ENCODE measurements around the gene TRIM71. TPM values are rescaled to one million over a fixed set of nuclear protein-coding genes. Genes with fewer than 3 reads are reported as not detected.
A peak's percentile ranks its signal among the peaks of the same experiment; 100 is the strongest.

Gene TRIM71
- total and polyA plus RNA-seq, 2 of the 13 experiments (the other 11 are each of a cell fraction or from before 2014, with no cell fraction given): 21.7 to 76.9 TPM

- TF ChIP-seq CTCF (CRISPR knock-in tag; IDR thresholded peaks at IDR 0.05): peak; percentile 23; the same call in 1 of the 2 replicates
- no peak for TF ChIP-seq FOXP1 (IDR thresholded peaks at IDR 0.05)
- TF ChIP-seq FOXP1 (CRISPR knock-in tag; IDR thresholded peaks at IDR 0.05): 0 out of 2 replicates have a peak, but pooled peaks have one; percentile 20
- no peak for TF ChIP-seq REST (IDR thresholded peaks at IDR 0.05; ENCODE audit: borderline replicate concordance in 1 of 2, low read depth in 1 of 2, low read length in 2 of 2)
- TF ChIP-seq HNF4G (IDR thresholded peaks at IDR 0.05; ENCODE audit: borderline replicate concordance, low read depth, low read length): 0 out of 2 replicates have a peak, but pooled peaks have one; percentile 20
- no peak for TF ChIP-seq HNF4G (CRISPR knock-in tag; IDR thresholded peaks at IDR 0.05; ENCODE audit: borderline replicate concordance, low read depth)
- no peak for TF ChIP-seq AKAP8 (CRISPR knock-in tag; IDR thresholded peaks at IDR 0.05)
- peak; percentile 95 for TF ChIP-seq TEAD3 (CRISPR knock-in tag; optimal IDR thresholded peaks at IDR 0.05; ENCODE audit: borderline replicate concordance)
- no peak for TF ChIP-seq PAF1 (CRISPR knock-in tag; IDR thresholded peaks at IDR 0.05)
Observed at GRCh38 chr3:32909999-32910398, 92.2 kb downstream of the TRIM71 start (continued).

- H3K4me2 ChIP-seq (ENCODE audit: low read depth, low read length): no peak overlapping the region
- no peaks in the 10 kb centered on the region for H3K79me2 ChIP-seq (ENCODE audit: insufficient read depth, low read length)
- H3K4me3 ChIP-seq (replicated peaks in 1 of 3; ENCODE audit: insufficient read depth in 1 of 3, low read depth in 2 of 3, low read length in 3 of 3): no peak overlapping the region
- H3K9me3 ChIP-seq (ENCODE audit: low read length): no peaks in the 10 kb centered on the region
- no peak overlapping the region for H2AFZ ChIP-seq (ENCODE audit: low read length)
- no peak overlapping the region for H3K9ac ChIP-seq (ENCODE audit: insufficient read depth, low read depth, low read length)
- no peaks in the 10 kb centered on the region for H3K36me3 ChIP-seq (replicated peaks in 1 of 2; ENCODE audit: control insufficient read depth in 1 of 2, insufficient read depth in 2 of 2, low read length in 2 of 2)
- no peak for DNase-seq (ENCODE audit: low spot score)
- H3K4me1 ChIP-seq (ENCODE audit: insufficient read depth, low read length): peaks cover 15% of the 10 kb centered on the region
- no peak for ATAC-seq
- in situ Hi-C loops (cut with HindIII; ENCODE audit: extremely low pct_ligation_motif_present, low pct_unique_long_range_greater_than_20kb): no loop called here
- intact Hi-C loops (cut with micrococcal nuclease; ENCODE audit: unreplicated experiment): no loop called here
- BruUV-seq (replicated peaks): no TSS peak
- H4K20me1 ChIP-seq (ENCODE audit: insufficient read depth, low read length): no peaks in the 10 kb centered on the region
- POLR2A ChIA-PET: no interaction called here
- CTCF ChIA-PET (ENCODE audit: low intra/inter-chr PET ratio, low total read pairs): no interaction called here
- no peaks in the 10 kb centered on the region for H3K27me3 ChIP-seq (ENCODE audit: control insufficient read depth in 1 of 2, insufficient read depth in 2 of 2, low read length in 2 of 2)
- WGBS (ENCODE audit: low lambda C conversion rate): 93% methylated on average over 2 of the region's 2 CpGs
- no peak for FAIRE-seq
- no peak overlapping the region for H3K27ac ChIP-seq (ENCODE audit: extremely low read length, insufficient read depth, low read length)
- no peak for TF ChIP-seq ZNF263 (CRISPR knock-in tag; IDR thresholded peaks at IDR 0.05)
- TF ChIP-seq ZEB1 (IDR thresholded peaks at IDR 0.05; ENCODE audit: insufficient replicate concordance, low read depth): no peak
- TF ChIP-seq ATM (IDR thresholded peaks at IDR 0.05; ENCODE audit: borderline replicate concordance): no peak
- TF ChIP-seq SRY (CRISPR knock-in tag; IDR thresholded peaks at IDR 0.05): no peak
- TF ChIP-seq ZNF563 (CRISPR knock-in tag; IDR thresholded peaks at IDR 0.05): no peak
- no peak for TF ChIP-seq ZNF281 (CRISPR knock-in tag; IDR thresholded peaks at IDR 0.05; ENCODE audit: borderline replicate concordance)
- TF ChIP-seq ZNF496 (CRISPR knock-in tag; IDR thresholded peaks at IDR 0.05; ENCODE audit: insufficient replicate concordance): no peak
Observed at GRCh38 chr3:32910954-32911353, 93.2 kb downstream of the TRIM71 start.

All from HepG2 (cell line).